Common myeloid progenitor, CD34-positive (primary cell): Measurements from ENCODE around the gene ULBP2.
A peak's percentile ranks its signal among the peaks of the same experiment; 100 is the strongest.
"Not testable (repeated sequence)": the region's sequence is repeated elsewhere in the genome, so short reads cannot be mapped to it uniquely, and the experiment has no call there.

Source experiments
- CTCF ChIA-PET: fragments of 350-600 bp; sonication (Branson Sonifier 250); formaldehyde crosslinking; loops from one replicate; lab custom pipeline; 2021; ENCODE audit warnings: antibody characterized with exemption; lab: Charles Lee
- POLR2A ChIA-PET: fragments of 350-600 bp; sonication (Branson Sonifier 250); formaldehyde crosslinking; loops from one replicate; lab custom pipeline; 2021; ENCODE audit warnings: antibody characterized with exemption; lab: Charles Lee
- DNase-seq, 3 donors: peaks; one replicate each; pipeline versions ENCODE4 v3.0.0 to v3.0.0-alpha.2; 2013
- H3K27ac ChIP-seq, 2 experiments: 1 replicate in 1 of 2; 2 replicates in 1 of 2; pipeline ENCODE4 v1.7.0; 2013; ENCODE audit warnings: inconsistent platforms in 2 of 2, low read length in 2 of 2, mild to moderate bottlenecking in 2 of 2, low read depth in 1 of 2, moderate library complexity in 1 of 2; ENCODE audit not compliant: severe bottlenecking in 2 of 2, insufficient read depth in 1 of 2, poor library complexity in 1 of 2
- H3K27me3 ChIP-seq, 5 experiments: replicated peaks in 2 of 5; 1 replicate in 3 of 5; 2 replicates in 2 of 5; pipeline versions ENCODE4 v1.6.1 to v1.7.0; 2013; ENCODE audit warnings: low read length in 4 of 5, mild to moderate bottlenecking in 2 of 5, moderate library complexity in 2 of 5, inconsistent platforms in 1 of 5; ENCODE audit not compliant: insufficient read depth in 5 of 5, control insufficient read depth in 4 of 5
- H3K36me3 ChIP-seq, 4 experiments: 1 replicate in 2 of 4; 2 replicates in 2 of 4; pipeline versions ENCODE4 v1.6.1 to v1.7.0; 2013; ENCODE audit warnings: low read length in 3 of 4, control low read depth in 1 of 4, mild to moderate bottlenecking in 1 of 4; ENCODE audit not compliant: control insufficient read depth in 4 of 4, insufficient read depth in 4 of 4
- H3K4me1 ChIP-seq, 4 experiments: 1 replicate in 3 of 4; 2 replicates in 1 of 4; pipeline versions ENCODE4 v1.6.1 to v1.7.1; 2013; ENCODE audit warnings: low read length in 3 of 4, mild to moderate bottlenecking in 3 of 4, control low read depth in 1 of 4, inconsistent platforms in 1 of 4, moderate library complexity in 1 of 4; ENCODE audit not compliant: control insufficient read depth in 4 of 4, insufficient read depth in 4 of 4; ENCODE audit errors: control extremely low read depth in 1 of 4
- H3K4me3 ChIP-seq, 7 experiments: 1 replicate in 4 of 7; 2 replicates in 3 of 7; pipeline versions ENCODE4 v1.5.1 to v1.7.0; 2013; ENCODE audit warnings: mild to moderate bottlenecking in 7 of 7, low read length in 6 of 7, moderate library complexity in 6 of 7, inconsistent platforms in 2 of 7, low read depth in 2 of 7, control low read depth in 1 of 7; ENCODE audit not compliant: insufficient read depth in 4 of 7, control insufficient read depth in 1 of 7; ENCODE audit errors: extremely low read depth in 1 of 7
- H3K9me3 ChIP-seq, 5 experiments: 1 replicate in 4 of 5; 2 replicates in 1 of 5; pipeline versions ENCODE4 v1.6.1 to v1.7.1; 2013; ENCODE audit warnings: low read length in 4 of 5, mild to moderate bottlenecking in 2 of 5, inconsistent platforms in 1 of 5, low read depth in 1 of 5, moderate library complexity in 1 of 5; ENCODE audit not compliant: control insufficient read depth in 4 of 5, insufficient read depth in 2 of 5; ENCODE audit errors: control extremely low read depth in 1 of 5
- WGBS: methylation state at CpG from one replicate; pipeline ENCODE4 v1.1.5; 2013; ENCODE audit not compliant: insufficient coverage; 5-methylcytosine and 5-hydroxymethylcytosine counted together

The ULBP2 gene

DNA sequence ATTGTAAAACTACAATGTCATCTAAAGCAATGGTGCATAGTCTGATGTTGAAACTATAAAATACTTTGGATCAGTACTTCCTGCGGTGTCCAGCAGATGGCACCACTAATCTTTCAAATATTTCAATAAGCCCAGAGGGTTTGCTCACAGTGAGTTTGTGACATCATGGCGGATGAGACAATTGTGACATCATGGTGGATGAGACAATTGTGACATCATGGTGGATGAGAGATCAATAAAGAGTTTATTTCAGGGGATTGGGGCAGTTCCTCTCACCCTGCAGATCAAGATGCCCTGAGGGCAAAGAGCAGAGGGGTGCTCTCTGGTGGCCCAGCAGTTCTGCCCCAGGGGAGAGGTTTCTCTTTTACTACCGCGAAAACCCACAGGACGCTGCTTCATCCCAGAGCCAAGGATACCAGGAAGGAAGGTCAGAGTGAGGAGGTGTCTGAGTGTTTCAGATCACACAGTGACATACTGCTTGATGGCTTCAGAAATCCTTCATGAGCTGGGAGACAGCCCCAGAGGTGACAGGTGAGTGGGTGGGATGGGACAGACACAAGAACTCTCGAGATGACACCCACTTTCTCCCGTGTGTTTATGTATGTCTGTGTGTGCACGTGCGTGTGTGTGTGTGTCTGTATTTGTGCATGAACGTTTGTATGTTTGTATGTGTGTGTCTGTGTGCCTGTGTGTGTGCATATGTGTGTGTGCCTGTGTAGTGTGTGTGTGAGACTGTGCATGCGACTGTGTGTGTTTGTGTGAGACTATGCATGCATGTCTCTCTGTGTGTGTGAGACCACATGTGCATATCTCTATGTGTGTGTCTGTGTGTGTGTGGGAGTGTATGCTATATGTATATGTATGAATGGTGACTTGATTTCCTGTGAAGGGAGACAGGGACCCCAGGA lies 7.3 kb upstream of the ULBP2 start:
- POLR2A ChIA-PET = no interaction called here
- WGBS = 55% methylated on average over 9 of the region's 11 CpGs
- Histone ChIP-seq H3K27me3 (peaks cover 29 to 96% (median 54%) of the 10 kb centered on the region in 5 experiments), H3K4me1 (peaks cover 0 to 11% (median 10%) of the 10 kb centered on the region in 4 experiments), H3K36me3 (no peaks in the 10 kb centered on the region), H3K27ac (no peak overlapping the region), H3K4me3 (no peak overlapping the region), H3K9me3 (no peaks in the 10 kb centered on the region)
- CTCF ChIA-PET = interaction anchor here (1.0 to 1.5 kb wide), 2 partner anchors 10 to 82 kb away, joined by 3 to 4 read pairs; no protein-coding TSS in a partner anchor
- DNase-seq = peak; percentile 80 to 89 (median 82)

DNA sequence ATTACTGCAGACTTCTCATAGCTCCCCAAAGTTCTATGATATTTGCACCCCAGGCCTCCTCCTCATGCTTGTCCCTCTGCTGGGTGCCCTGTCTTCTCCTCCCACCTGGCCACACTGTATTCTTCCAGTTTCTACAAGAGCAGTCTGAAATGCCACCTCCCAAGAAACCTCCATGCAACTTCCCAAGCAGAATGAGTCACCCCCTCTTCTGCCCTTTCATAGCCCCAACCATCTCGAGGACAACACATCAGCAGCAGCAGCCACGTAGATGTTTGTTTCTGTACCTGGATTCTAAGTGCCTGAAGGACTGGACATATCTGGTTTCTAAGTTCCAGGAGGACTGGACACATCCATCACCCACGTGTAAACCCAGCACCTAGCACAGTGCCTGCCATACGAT lies 6.6 kb upstream of the ULBP2 start:
- Histone ChIP-seq H3K27me3 (peaks cover 31 to 96% (median 58%) of the 10 kb centered on the region in 5 experiments), H3K27ac (no peak overlapping the region), H3K9me3 (no peaks in the 10 kb centered on the region), H3K4me1 (peaks cover 0 to 11% (median 10%) of the 10 kb centered on the region in 4 experiments), H3K4me3 (no peak overlapping the region), H3K36me3 (no peaks in the 10 kb centered on the region)
- ChIA-PET CTCF (interaction anchor here (0.8 to 1.7 kb wide), 6 partner anchors 11 to 104 kb away, joined by 3 to 7 read pairs (median 4); no protein-coding TSS in a partner anchor), POLR2A (no interaction called here)
- 54% methylated on average over 3 of the region's 4 CpGs for WGBS
- DNase-seq = no peak

DNA sequence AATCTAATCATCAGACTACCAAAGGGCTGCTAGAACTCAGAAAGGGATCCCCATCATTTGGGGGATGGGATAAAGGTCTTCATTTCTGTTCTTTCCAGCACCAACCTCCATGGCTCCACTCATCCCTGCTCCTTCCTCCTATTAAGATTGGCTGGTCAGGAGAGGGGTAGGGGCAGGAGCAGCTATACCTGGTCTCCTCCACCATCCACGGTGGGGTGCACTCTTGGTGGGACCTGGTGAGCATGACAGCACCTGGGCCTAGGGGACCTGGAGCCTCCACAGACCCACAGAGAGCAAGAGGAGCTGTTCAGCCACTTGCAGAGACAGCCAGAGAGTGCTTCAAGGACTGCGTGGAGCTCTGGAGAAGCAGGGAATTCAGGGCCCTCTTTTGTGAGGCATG lies 6.1 kb upstream of the ULBP2 start:
- DNase-seq = no peak
- H3K27me3 ChIP-seq = peaks cover 35 to 96% (median 58%) of the 10 kb centered on the region in 5 experiments
- H3K4me3 ChIP-seq = no peak overlapping the region
- H3K36me3 ChIP-seq = no peaks in the 10 kb centered on the region
- WGBS = 46% methylated on average over 2 of the region's 2 CpGs
- no peaks in the 10 kb centered on the region for H3K9me3 ChIP-seq
- ChIA-PET POLR2A (no interaction called here), CTCF (interaction anchor here (0.8 to 1.7 kb wide), 5 partner anchors 15 to 104 kb away, joined by 3 to 7 read pairs (median 4); no protein-coding TSS in a partner anchor)
- no peak overlapping the region for H3K27ac ChIP-seq
- H3K4me1 ChIP-seq = peaks cover 0 to 12% (median 10%) of the 10 kb centered on the region in 4 experiments

DNA sequence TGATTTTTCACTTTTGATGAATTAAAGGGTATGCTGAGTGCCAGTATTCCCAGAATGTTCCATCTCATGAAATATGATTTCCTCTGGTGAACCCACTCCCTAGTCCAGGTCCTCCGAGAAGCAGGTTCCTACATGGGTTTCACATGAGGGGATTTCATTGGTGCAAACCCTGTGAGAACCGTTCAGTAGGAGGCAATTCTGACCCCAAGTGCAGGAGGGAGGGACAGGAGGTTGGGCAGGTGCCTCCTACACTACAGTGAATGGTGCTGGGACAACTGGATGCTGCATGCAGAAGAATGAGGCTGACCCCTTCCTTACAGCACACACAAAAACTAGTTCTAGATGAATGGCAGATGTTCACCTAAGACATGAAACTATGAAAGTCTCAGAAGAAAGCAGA lies 5.1 kb upstream of the ULBP2 start:
- no peak for DNase-seq
- Histone ChIP-seq H3K9me3 (no peaks in the 10 kb centered on the region), H3K27me3 (peaks cover 35 to 95% (median 57%) of the 10 kb centered on the region in 5 experiments), H3K4me3 (no peak overlapping the region), H3K36me3 (no peaks in the 10 kb centered on the region), H3K27ac (no peak overlapping the region), H3K4me1 (peaks cover 0 to 23% (median 17%) of the 10 kb centered on the region in 4 experiments)
- POLR2A ChIA-PET = no interaction called here
- CTCF ChIA-PET = interaction anchor here (1.5 to 1.7 kb wide), 2 partner anchors 14 to 25 kb away, joined by 4 to 7 read pairs; no protein-coding TSS in a partner anchor
- WGBS = 40% methylated on average over 1 of the region's 2 CpGs

DNA sequence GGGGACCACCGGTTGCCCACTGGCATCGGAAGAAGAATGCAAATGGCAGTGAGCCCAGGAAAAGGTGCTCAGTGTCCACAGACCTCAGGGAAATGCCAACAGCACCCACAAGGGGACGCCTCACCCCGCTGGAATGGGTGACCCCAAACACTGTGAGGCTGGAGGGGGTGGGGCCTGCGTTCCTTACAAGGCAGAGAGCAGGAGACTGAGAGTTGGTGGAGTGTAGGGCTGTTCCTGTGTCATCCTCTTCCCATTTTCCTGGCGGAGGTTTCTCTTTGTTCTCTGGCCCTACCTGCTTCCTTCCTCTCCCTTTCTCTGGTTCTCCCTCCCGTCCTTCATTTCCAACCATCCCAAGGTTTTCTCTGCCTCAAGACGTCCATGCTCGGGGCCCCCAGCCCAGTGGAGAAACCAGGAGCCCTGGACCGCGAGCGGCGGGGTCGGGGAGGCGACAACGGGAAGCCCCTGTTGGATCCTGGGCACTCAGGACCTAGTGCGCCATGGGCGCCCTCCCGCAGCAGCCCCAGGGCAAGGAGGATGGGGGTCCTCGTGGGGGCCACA lies 3.7 kb upstream of the ULBP2 start:
- WGBS = 4% methylated on average over 13 of the region's 20 CpGs
- POLR2A ChIA-PET = not testable (repeated sequence)

DNA sequence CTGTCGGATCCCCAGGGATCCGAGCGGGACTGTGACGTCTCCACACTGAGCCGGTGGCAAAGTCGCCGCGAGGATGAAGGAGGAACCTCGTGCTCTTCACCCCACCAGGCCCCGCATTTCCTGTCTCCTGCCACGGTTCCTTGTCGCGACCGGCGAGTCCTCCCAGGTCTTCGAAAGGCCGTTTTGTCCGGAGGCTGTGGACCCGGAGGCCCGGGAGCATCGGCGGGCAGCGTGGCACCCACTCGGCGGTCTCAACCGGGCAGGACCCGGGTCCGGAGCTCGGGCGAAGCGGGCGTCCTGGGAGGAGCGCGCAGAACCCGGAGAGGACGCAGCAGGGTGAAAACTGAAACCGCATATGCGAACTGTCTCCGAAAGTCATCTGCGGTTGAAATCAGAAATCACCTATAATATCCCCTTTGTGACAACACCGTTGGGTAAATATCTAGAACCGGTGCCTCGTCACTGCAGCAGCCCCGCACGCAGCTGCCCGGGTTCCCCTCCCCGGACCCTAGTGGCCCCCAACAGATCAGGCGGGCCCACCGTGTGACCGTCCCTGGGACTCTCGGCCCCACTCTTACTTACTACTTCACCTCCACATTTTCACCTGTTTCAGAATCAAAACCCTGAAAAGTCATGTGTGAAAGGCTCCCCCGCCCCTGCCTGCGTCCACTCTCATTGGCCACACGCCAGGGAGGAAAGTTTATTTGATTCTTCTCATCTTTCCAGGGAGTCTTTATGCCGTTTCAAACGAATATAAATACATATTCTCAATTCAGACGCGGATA lies 3.1 kb upstream of the ULBP2 start:
- ChIA-PET POLR2A (no interaction called here), CTCF (interaction anchor here (0.6 to 1.4 kb wide), 4 partner anchors 9 to 86 kb away, joined by 3 read pairs; no protein-coding TSS in a partner anchor)
- Histone ChIP-seq H3K4me1 (peaks cover 0 to 30% (median 22%) of the 10 kb centered on the region in 4 experiments), H3K27ac (no peak overlapping the region), H3K36me3 (no peaks in the 10 kb centered on the region), H3K4me3 (peak overlapping the region; percentile 15 to 63 (median 44)), H3K9me3 (no peaks in the 10 kb centered on the region), H3K27me3 (peaks cover 33 to 93% (median 52%) of the 10 kb centered on the region in 5 experiments)
- 2% methylated on average over 50 of the region's 58 CpGs for WGBS
- DNase-seq = peak in 2 of 3 donors; percentile 68 to 73

More for the DNA sequence above, 3.7 kb upstream of the ULBP2 start:
- peaks cover 33 to 96% (median 57%) of the 10 kb centered on the region in 5 experiments for H3K27me3 ChIP-seq
- H3K27ac ChIP-seq, H3K9me3 ChIP-seq, DNase-seq, H3K36me3 ChIP-seq, CTCF ChIA-PET: not testable (repeated sequence)
- H3K4me3 ChIP-seq = peak overlapping the region in 4 of 7 experiments; percentile 19 to 63 (median 50)
- H3K4me1 ChIP-seq = peaks cover 0 to 30% (median 22%) of the 10 kb centered on the region in 4 experiments
